GM18498 (cell line): ENCODE data around the gene OGDH.

Experiments
- ATAC-seq: cut with Tn5 transposase; IDR thresholded peaks from one replicate; pipeline ENCODE4 v1.9.1; 2021; ENCODE audit warnings: mild to moderate bottlenecking, moderate library complexity; ENCODE audit not compliant: unreplicated experiment

The OGDH gene

GRCh38 chr7:44664780-44665461 lies 58.5 kb downstream of the OGDH start:
- no peak for ATAC-seq

- ATAC-seq = no peak
Observed at GRCh38 chr7:44665531-44666213, 59.2 kb downstream of the OGDH start.

- ATAC-seq = no peak
Observed at GRCh38 chr7:44666566-44666965, 60.1 kb downstream of the OGDH start.

- no peak for ATAC-seq
Observed at GRCh38 chr7:44667190-44667589, 60.8 kb downstream of the OGDH start.

- ATAC-seq = no peak
Observed at GRCh38 chr7:44671069-44671468, 64.6 kb downstream of the OGDH start.

GRCh38 chr7:44673324-44673723 lies 66.9 kb downstream of the OGDH start:
- no peak for ATAC-seq

GRCh38 chr7:44673771-44674170 lies 67.3 kb downstream of the OGDH start:
- no peak for ATAC-seq

GRCh38 chr7:44674381-44674780 lies 68.0 kb downstream of the OGDH start:
- ATAC-seq = no peak

- ATAC-seq = no peak
Observed at GRCh38 chr7:44676776-44677175, 70.3 kb downstream of the OGDH start.

GRCh38 chr7:44678101-44678470 lies 71.7 kb downstream of the OGDH start:
- ATAC-seq = no peak

GRCh38 chr7:44678471-44679179 lies 72.2 kb downstream of the OGDH start:
- no peak for ATAC-seq

GRCh38 chr7:44681645-44682044 lies 75.2 kb downstream of the OGDH start:
- no peak for ATAC-seq

GRCh38 chr7:44685723-44686122 lies 79.3 kb downstream of the OGDH start:
- ATAC-seq = no peak

GRCh38 chr7:44689427-44689826 lies 83.0 kb downstream of the OGDH start:
- no peak for ATAC-seq

GRCh38 chr7:44693641-44694313 lies 87.3 kb downstream of the OGDH start:
- no peak for ATAC-seq

- ATAC-seq = no peak
Observed at GRCh38 chr7:44694326-44694725, 87.9 kb downstream of the OGDH start.

GRCh38 chr7:44694766-44695165 lies 88.3 kb downstream of the OGDH start:
- no peak for ATAC-seq

GRCh38 chr7:44695756-44696155 lies 89.3 kb downstream of the OGDH start:
- ATAC-seq = no peak

- no peak for ATAC-seq
Observed at GRCh38 chr7:44696728-44697127, 90.3 kb downstream of the OGDH start.

GRCh38 chr7:44697136-44698045 lies 91.0 kb downstream of the OGDH start:
- no peak for ATAC-seq
